H1 (cell line): Measurements from ENCODE around the gene GIMAP7. TPM values are rescaled to one million over a fixed set of nuclear protein-coding genes. Genes with fewer than 3 reads are reported as not detected.

Source experiments
- CEBPB ChIP-seq: IDR thresholded peaks from 2 replicates; pipeline ENCODE4 v1.6.1; 2012; ENCODE audit warnings: low read depth, low read length
- CHD1 ChIP-seq: IDR thresholded peaks from 2 replicates; pipeline ENCODE4 v1.6.1; 2012; ENCODE audit warnings: low read depth, low read length, improper control_type of control experiment
- CREB1 ChIP-seq: IDR thresholded peaks from 2 replicates; pipeline ENCODE4 v1.6.1; 2012; ENCODE audit warnings: inconsistent platforms
- KDM4A ChIP-seq: IDR thresholded peaks from one replicate; pipeline ENCODE4 v1.7.1; 2012; ENCODE audit warnings: low read depth, mild to moderate bottlenecking, moderate library complexity, low read length, inconsistent platforms; ENCODE audit not compliant: severe bottlenecking
- MAFK ChIP-seq: IDR thresholded peaks from 2 replicates; pipeline ENCODE4 v1.6.1; 2012; ENCODE audit warnings: low read depth, mild to moderate bottlenecking, improper control_type of control experiment, low read length
- NANOG ChIP-seq: IDR thresholded peaks from 2 replicates; pipeline ENCODE4 v1.6.1; 2011; ENCODE audit warnings: low read length, low read depth, mild to moderate bottlenecking, inconsistent platforms; ENCODE audit not compliant: insufficient read depth, poor library complexity, severe bottlenecking
- POLR2A ChIP-seq, 2 experiments: IDR thresholded peaks; 1 replicate in 1 of 2; 2 replicates in 1 of 2; pipeline ENCODE4 v1.6.1; 2011; ENCODE audit warnings: low read depth in 2 of 2, low read length in 2 of 2, mild to moderate bottlenecking in 2 of 2; ENCODE audit errors: control extremely low read depth in 1 of 2
- SIRT6 ChIP-seq: IDR thresholded peaks from one replicate; pipeline ENCODE4 v1.7.1; 2012; ENCODE audit warnings: low read length, inconsistent platforms
- polyA plus RNA-seq, 7 experiments: library from polyadenylated mRNA; depleted of rRNA in 3 of 7; stranded (reverse) in 5 of 7; unstranded in 2 of 7; fragments of >200 nt in 5 of 7; fragments of 200-250 nt in 2 of 7; gene quantifications; 1 replicate in 5 of 7; 2 replicates in 1 of 7; 4 replicates in 1 of 7; pipeline versions ENCODE4 v1.2.1 to v1.2.3, GENCODE V29; 2011 to 2013; ENCODE audit warnings: missing spikeins in 2 of 7, mixed read lengths in 2 of 7
- total RNA-seq: library from RNA; stranded (reverse); fragmentation: NEBNext Ultra II Directional; extraction: Animal tissue kit (Norgen Biotek cat#: 25700); gene quantifications from 2 replicates; pipeline ENCODE4 v1.2.1, GENCODE V29; 2021

The GIMAP7 gene
- total and polyA plus RNA-seq, 2 of the 8 experiments (the other 6 are each of a cell fraction or from before 2014, with no cell fraction given): not detected

DNA sequence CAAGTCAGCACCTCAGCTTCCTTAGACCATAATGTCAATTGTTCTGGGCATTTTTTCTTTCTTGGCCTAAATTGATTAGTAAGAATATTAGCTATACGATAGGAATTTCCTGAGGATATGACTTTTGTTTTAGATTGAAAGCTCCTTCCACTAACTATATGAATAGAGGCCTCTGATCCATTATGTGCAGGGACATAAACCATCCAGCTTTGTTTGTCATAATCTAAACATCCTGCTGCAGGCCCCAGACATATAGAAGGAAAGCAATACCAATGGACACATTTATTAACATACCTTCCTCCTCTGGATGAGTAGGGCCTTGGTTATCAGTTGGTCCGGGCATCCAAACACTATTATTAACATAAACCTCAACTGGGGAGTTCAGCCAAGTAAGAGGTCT lies 48.2 kb downstream of the GIMAP7 start (continued):
- TF ChIP-seq SIRT6: no peak
- TF ChIP-seq CREB1: no peak
- TF ChIP-seq NANOG: no peak
- TF ChIP-seq KDM4A: no peak
- no peak for TF ChIP-seq CEBPB
- TF ChIP-seq POLR2A (IDR thresholded peaks at IDR 0.05; ENCODE audit: control extremely low read depth in 1 of 2, low read depth in 2 of 2, low read length in 2 of 2): no peak
- no peak for TF ChIP-seq CHD1
- TF ChIP-seq MAFK: no peak
